ENCODE results near the gene PRKAG2. TPM values are rescaled to one million over a fixed set of nuclear protein-coding genes. Genes with fewer than 3 reads are reported as not detected.

Gene PRKAG2
- total and polyA plus RNA-seq, 9 donors = 9.3 to 37.7 (median 22.6) TPM

DNA sequence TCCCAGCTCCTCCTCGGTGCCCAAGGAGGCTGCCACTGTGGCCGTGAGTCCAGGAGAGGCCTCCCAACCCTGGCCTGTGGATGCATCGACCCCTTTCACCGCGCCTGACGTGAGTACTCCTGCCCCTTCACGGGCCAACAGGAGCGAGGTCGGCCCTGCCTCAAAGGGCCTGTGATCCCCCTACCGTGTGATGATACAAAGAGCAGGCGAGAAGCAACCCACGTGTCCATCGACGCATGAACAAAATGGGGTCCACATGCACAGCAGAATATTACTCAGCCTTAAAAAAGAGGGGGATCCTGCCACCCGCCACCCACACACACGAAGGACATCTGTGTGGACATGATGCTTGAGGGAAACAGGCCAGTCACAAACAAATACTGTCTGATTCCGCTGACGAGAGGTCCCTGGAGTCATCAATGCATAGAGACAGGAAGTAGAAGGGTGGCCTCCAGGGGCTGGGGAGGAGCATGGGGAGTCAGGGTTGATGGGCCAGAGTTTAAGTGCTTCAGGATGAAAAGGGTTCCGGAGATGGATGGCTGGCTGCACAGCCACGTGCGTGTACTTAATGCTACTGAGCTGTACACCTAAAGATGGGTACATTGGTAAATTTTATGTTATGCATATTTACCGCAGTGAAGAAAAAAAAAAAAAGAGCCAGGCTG lies 151.9 kb downstream of the PRKAG2 start:
- no peak overlapping the region for H3K4me3 ChIP-seq
- peaks cover 17% of the 10 kb centered on the region for H3K4me1 ChIP-seq (ENCODE audit: insufficient read depth)
- H3K27me3 ChIP-seq = no peaks in the 10 kb centered on the region
- intact Hi-C loops (cut with DNase I) = loop anchor here in 1 of 4 donors (5.0 kb wide), 1 partner anchor 93 kb away; no protein-coding TSS in a partner anchor
- H3K36me3 ChIP-seq = no peaks in the 10 kb centered on the region
- 92 to 97% (median 94%) methylated on average over 20 to 22 of the region's 22 CpGs for WGBS, 3 donors
- DNase-seq = no peak
- H3K9me3 ChIP-seq = no peaks in the 10 kb centered on the region
- no peak overlapping the region for H3K27ac ChIP-seq
- TF ChIP-seq, protein P1, sequence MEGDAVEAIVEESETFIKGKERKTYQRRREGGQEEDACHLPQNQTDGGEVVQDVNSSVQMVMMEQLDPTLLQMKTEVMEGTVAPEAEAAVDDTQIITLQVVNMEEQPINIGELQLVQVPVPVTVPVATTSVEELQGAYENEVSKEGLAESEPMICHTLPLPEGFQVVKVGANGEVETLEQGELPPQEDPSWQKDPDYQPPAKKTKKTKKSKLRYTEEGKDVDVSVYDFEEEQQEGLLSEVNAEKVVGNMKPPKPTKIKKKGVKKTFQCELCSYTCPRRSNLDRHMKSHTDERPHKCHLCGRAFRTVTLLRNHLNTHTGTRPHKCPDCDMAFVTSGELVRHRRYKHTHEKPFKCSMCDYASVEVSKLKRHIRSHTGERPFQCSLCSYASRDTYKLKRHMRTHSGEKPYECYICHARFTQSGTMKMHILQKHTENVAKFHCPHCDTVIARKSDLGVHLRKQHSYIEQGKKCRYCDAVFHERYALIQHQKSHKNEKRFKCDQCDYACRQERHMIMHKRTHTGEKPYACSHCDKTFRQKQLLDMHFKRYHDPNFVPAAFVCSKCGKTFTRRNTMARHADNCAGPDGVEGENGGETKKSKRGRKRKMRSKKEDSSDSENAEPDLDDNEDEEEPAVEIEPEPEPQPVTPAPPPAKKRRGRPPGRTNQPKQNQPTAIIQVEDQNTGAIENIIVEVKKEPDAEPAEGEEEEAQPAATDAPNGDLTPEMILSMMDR (IDR thresholded peaks at IDR 0.05) = no peak

DNA sequence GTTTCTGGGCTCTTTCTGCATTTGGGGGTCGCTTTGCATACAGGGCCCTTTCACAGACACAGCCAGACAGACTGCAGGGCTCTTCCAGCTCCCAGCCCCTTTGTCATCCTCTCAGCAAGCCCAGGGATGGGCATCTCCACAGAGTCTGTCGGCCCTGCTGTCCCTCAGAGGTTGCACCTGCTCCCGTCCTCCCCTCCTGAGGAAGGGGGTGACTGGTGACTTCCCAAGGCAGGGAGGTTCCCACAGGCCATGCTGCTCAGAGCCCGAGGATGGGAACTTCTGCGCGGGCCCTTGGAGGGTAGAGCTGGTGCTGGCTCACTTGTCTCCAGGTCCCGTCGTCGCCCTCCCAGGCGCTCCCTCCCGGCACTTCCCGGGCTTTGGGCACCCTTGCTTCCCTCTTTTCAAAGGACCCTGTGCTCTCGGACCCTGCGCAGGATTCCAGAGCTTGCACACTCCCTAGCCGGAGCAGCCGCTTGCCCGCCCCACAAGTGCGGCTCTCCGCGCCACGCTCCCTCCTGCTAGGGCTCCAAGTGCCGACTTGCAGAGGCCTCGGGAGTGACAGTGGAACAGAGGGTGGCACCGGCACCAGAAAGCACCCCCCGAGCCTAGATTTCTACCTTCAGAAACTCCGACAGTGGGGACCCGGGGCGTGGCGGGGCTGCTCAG lies 152.5 kb downstream of the PRKAG2 start:
- TF ChIP-seq, protein P1 (IDR thresholded peaks at IDR 0.05) = no peak
- TF ChIP-seq EP300 (IDR thresholded peaks at IDR 0.05) = no peak
- TF ChIP-seq POLR2A (IDR thresholded peaks at IDR 0.05) = no peak
- Histone ChIP-seq H3K36me3 (no peaks in the 10 kb centered on the region), H3K9me3 (no peaks in the 10 kb centered on the region), H3K4me3 (no peak overlapping the region), H3K4me1 (ENCODE audit: insufficient read depth) (peaks cover 24% of the 10 kb centered on the region), H3K27ac (no peak overlapping the region), H3K27me3 (no peaks in the 10 kb centered on the region)
- WGBS, 3 donors = 90 to 96% (median 95%) methylated on average over 26 to 29 of the region's 29 CpGs
- intact Hi-C loops (cut with DNase I) = loop anchor here in 1 of 4 donors (5.0 kb wide), 1 partner anchor 92 kb away; no protein-coding TSS in a partner anchor
- no peak for DNase-seq

DNA sequence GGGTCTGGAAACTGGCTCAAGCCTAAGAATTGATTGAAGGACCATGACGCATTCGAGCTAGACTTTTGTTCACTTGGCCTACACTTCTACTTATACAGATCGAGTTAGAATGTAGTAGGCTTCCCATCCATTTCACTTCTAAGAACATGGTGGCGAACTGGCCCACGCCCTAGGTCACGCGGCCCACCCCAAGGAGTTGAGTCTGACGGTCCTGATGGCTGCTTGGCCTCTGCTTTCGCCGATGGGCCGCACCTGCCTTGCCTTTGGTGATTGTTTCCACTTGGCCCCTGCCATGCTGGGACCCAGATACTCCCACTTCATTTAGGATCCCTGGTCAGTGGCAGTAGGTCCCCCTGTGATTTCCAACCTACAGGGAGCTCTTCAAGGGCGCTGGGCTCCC lies 153.6 kb downstream of the PRKAG2 start:
- 93 to 98% (median 93%) methylated on average over 12 of the region's 12 CpGs for WGBS, 3 donors
- peaks cover 24% of the 10 kb centered on the region for H3K4me1 ChIP-seq (ENCODE audit: insufficient read depth)
- TF ChIP-seq EP300 (IDR thresholded peaks at IDR 0.05) (no peak), POLR2A (IDR thresholded peaks at IDR 0.05) (no peak)
- TF ChIP-seq, protein P1 (IDR thresholded peaks at IDR 0.05) = no peak

DNA sequence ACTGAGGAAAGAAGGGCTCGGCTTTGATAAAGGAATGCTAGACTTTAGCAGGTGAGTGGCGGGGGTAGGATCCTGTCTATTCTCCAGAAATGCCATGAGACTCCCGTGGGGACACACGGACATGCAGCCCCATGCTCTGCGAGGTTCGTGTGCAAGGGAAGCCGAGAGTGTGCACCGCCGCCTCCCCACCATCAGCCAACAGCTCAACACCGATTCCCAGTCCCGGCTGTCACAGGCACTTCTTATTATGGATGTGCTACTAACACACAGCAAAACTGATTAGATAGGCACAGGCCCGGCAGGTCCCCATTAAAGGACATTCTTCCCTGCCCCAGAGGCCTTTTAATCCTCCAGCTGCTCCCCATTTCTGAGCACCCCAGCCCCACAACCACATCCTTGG lies 154.4 kb downstream of the PRKAG2 start:
- no peak for DNase-seq
- Histone ChIP-seq H3K27ac (no peak overlapping the region), H3K9me3 (no peaks in the 10 kb centered on the region), H3K27me3 (no peaks in the 10 kb centered on the region), H3K4me1 (ENCODE audit: insufficient read depth) (peaks cover 19% of the 10 kb centered on the region), H3K36me3 (no peaks in the 10 kb centered on the region), H3K4me3 (no peak overlapping the region)
- WGBS, 3 donors = 88 to 92% (median 91%) methylated on average over 12 of the region's 12 CpGs
- intact Hi-C loops (cut with DNase I) = loop anchor here in 1 of 4 donors (5.0 kb wide), 1 partner anchor 90 kb away; no protein-coding TSS in a partner anchor
- TF ChIP-seq POLR2A (IDR thresholded peaks at IDR 0.05) = no peak
- TF ChIP-seq, protein P1 (IDR thresholded peaks at IDR 0.05) = no peak
- TF ChIP-seq EP300 (IDR thresholded peaks at IDR 0.05) = no peak

More for the DNA sequence above, 153.6 kb downstream of the PRKAG2 start:
- no peak overlapping the region for H3K27ac ChIP-seq
- no peaks in the 10 kb centered on the region for H3K9me3 ChIP-seq
- intact Hi-C loops (cut with DNase I) = loop anchor here in 1 of 4 donors (5.0 kb wide), 1 partner anchor 91 kb away; no protein-coding TSS in a partner anchor
- H3K36me3 ChIP-seq = no peaks in the 10 kb centered on the region
- H3K4me3 ChIP-seq = no peak overlapping the region
- no peaks in the 10 kb centered on the region for H3K27me3 ChIP-seq
- no peak for DNase-seq
